Ascending aorta (tissue), 2 donors: Measurements from ENCODE around the gene MVB12B. TPM values are rescaled to one million over a fixed set of nuclear protein-coding genes. Genes with fewer than 3 reads are reported as not detected.

Experiments used
- DNase-seq, 2 donors: peaks; one replicate each; pipeline ENCODE4 v3.0.0-alpha.2; 2019; ENCODE audit warnings: low spot score in 2 of 2
- H3K27ac ChIP-seq, 2 donors: fragments of 200-600 bp; sonication (generic); one replicate each; pipeline ENCODE4 v1.5.1; 2016 to 2017; ENCODE audit warnings: mild to moderate bottlenecking in 1 of 2
- H3K27me3 ChIP-seq: fragments of 200-600 bp; sonication (generic); one replicate; pipeline ENCODE4 v1.5.1; 2017
- H3K36me3 ChIP-seq, 2 donors: fragments of 200-600 bp; sonication (generic); one replicate each; pipeline ENCODE4 v1.5.1; 2016
- H3K4me1 ChIP-seq, 2 donors: fragments of 200-600 bp; sonication (generic); one replicate each; pipeline ENCODE4 v1.5.1; 2016 to 2017; ENCODE audit warnings: mild to moderate bottlenecking in 1 of 2
- H3K4me3 ChIP-seq, 2 donors: fragments of 200-600 bp; sonication (generic); one replicate each; pipeline ENCODE4 v1.5.1; 2016 to 2017; ENCODE audit warnings: mild to moderate bottlenecking in 1 of 2
- H3K9me3 ChIP-seq, 2 donors: fragments of 200-600 bp; sonication (generic); one replicate each; pipeline ENCODE4 v1.5.1; 2016
- intact Hi-C: fragments of 100-400 bp; cut with DNase I; formaldehyde crosslinking; loops from one replicate; pipeline ENCODE4 v1.15.1; 2023
- total RNA-seq: library from RNA; depleted of rRNA; stranded (reverse); fragments of >200 nt; gene quantifications from one replicate; pipeline ENCODE4 v1.1.0, GENCODE V29; 2016
- TF ChIP-seq, protein P1 (sequence below), 3 experiments: fragments of 200-600 bp in 2 of 3; fragments of 450-650 bp in 1 of 3; sonication (generic) in 2 of 3; IDR thresholded peaks; one replicate each; pipeline ENCODE4 v1.5.1; 2016 to 2019; ENCODE audit warnings: antibody characterized with exemption in 3 of 3, mild to moderate bottlenecking in 1 of 3, moderate library complexity in 1 of 3

The MVB12B gene
- total RNA-seq, 1 donor from 2014 or later, result 9.4 TPM

- Histone ChIP-seq H3K36me3 (peaks cover 0 to 5% of the 10 kb centered on the region in 2 donors), H3K4me1 (no peaks in the 10 kb centered on the region), H3K27ac (no peak overlapping the region), H3K4me3 (no peak overlapping the region), H3K9me3 (no peaks in the 10 kb centered on the region), H3K27me3 (no peaks in the 10 kb centered on the region)
- intact Hi-C loops, result no loop called here
- DNase-seq, result no peak
- TF ChIP-seq, protein P1, sequence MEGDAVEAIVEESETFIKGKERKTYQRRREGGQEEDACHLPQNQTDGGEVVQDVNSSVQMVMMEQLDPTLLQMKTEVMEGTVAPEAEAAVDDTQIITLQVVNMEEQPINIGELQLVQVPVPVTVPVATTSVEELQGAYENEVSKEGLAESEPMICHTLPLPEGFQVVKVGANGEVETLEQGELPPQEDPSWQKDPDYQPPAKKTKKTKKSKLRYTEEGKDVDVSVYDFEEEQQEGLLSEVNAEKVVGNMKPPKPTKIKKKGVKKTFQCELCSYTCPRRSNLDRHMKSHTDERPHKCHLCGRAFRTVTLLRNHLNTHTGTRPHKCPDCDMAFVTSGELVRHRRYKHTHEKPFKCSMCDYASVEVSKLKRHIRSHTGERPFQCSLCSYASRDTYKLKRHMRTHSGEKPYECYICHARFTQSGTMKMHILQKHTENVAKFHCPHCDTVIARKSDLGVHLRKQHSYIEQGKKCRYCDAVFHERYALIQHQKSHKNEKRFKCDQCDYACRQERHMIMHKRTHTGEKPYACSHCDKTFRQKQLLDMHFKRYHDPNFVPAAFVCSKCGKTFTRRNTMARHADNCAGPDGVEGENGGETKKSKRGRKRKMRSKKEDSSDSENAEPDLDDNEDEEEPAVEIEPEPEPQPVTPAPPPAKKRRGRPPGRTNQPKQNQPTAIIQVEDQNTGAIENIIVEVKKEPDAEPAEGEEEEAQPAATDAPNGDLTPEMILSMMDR (IDR thresholded peaks at IDR 0.05), result no peak
These were observed 138.2 kb downstream of the MVB12B start for GRCh38 chr9:126464694-126465441.

DNA sequence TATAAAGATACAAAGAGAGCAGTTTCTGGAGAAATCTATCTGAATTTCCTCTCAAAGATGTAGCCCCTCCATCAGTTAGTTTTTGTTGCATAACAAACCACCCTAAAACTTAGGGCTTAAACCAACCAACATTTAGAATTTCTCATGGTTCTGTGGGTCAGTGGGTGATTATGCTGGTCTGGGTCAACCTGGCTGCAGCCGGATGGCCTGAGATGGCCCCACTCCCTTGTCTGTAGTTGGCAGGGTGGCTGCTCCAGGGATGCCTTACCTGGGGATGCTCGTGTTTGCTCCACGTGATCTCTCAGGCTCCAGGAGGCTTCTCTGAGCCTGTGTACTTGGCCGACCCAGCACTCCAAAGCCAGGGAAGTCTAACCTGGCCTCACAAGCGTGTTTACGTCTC, 139.3 kb downstream of the MVB12B start:
- intact Hi-C loops, result no loop called here
- TF ChIP-seq, protein P1 (IDR thresholded peaks at IDR 0.05), result no peak
- no peak overlapping the region for H3K4me3 ChIP-seq
- no peak for DNase-seq
- no peak overlapping the region for H3K27ac ChIP-seq
- no peaks in the 10 kb centered on the region for H3K4me1 ChIP-seq
- H3K36me3 ChIP-seq, result peaks cover 0 to 5% of the 10 kb centered on the region in 2 donors
- H3K27me3 ChIP-seq, result no peaks in the 10 kb centered on the region
- H3K9me3 ChIP-seq, result no peaks in the 10 kb centered on the region

DNA sequence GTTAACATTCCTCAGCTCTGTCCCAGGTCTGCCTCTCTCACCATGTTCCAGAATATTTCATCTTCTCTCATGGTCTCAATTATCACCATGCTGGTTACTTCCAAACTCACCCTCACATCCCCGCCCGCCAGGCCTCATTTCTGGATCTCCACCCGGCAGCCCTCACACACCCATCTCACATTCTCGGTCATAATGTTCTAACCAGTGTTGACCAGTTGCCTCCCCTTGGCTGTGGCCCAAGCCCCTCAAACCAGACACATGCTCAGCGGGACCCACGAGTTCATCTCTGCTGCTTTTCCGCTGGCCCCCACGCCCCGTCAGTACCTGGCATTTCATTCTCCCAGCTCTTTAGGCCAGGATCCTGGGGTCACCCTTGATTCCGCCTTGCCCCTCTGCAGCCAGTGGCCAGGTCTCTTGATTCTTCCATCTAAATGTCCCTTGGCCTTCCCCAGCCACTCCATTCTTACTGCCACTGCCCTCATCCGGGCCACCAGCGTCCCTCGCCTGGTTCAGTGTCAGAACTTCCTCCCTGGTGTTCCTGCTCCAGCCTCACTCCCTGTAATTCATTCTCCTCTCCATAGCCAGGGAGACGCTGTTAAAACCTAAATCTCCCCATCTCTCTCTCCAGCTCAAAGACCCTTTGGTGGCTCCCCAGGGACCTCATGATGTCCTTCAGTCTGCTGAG, 141.7 kb downstream of the MVB12B start:
- intact Hi-C loops, result no loop called here
- no peaks in the 10 kb centered on the region for H3K27me3 ChIP-seq
- no peak overlapping the region for H3K27ac ChIP-seq
- TF ChIP-seq, protein P1 (IDR thresholded peaks at IDR 0.05), result no peak
- no peaks in the 10 kb centered on the region for H3K9me3 ChIP-seq
- DNase-seq, result no peak
- no peaks in the 10 kb centered on the region for H3K4me1 ChIP-seq
- peaks cover 0 to 5% of the 10 kb centered on the region in 2 donors for H3K36me3 ChIP-seq
- H3K4me3 ChIP-seq, result no peak overlapping the region

DNA sequence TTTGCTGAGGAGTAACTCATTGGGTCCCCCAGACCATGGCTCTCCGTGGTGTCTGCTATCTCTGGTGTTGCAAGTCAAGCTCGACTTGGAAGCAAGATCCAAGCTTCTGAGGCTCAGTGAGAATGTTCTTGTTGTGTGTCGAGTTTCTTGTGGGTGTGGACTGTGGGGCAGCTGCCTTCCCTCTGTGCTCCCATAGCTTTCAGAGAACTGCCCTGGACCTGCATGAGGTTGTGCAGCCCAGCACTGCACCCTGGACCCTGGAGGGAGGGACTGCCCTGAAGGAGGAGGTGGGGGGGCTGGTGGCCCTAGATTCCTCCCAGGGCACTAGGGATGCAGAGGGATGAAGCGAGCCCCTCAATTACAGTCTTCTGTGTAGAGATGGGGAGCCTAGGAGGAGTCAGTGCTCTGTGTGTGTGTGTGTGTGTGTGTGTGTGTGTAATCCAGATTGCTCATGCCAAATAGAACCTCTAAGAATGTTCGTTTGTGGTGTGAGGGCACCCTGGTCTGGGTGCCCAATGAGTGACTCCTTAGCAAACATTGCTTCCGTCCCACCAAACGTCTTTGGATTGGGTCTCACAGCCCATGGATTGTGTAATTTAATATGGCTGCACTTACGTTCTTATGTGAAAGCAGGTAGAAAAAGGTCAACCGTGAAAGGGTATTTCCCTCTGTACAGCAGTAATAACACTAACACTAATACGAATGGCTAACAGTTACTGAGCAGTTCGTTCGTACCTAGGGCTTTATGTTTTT, 143.8 kb downstream of the MVB12B start:
- no peak for DNase-seq

DNA sequence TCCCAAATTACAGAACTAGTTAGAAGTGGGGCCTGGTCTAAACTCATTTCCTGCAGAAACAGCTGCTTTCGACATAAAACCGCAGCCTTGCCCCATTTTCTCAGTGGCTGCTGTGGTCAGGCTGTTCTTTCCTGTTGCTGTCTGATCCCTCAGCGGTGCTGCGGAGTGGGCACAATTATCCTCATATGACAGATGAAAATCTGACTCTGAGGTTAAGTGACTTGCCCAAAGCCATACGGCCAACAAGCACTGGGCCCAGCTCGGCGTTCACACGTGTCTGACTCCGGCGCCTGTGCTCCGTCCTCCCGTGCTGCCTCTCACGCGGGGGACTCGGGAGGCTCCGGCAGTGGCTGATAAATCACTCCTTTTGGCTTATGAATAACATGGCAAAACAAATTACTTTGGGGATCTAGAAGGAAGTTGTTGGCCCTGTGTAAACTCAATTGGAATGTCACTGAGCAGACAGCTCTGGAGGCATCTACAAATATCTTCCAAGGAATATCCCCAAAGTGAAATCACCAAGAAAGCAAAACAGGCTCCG, 144.5 kb downstream of the MVB12B start:
- Histone ChIP-seq H3K27ac (no peak overlapping the region), H3K4me3 (no peak overlapping the region), H3K27me3 (no peaks in the 10 kb centered on the region), H3K4me1 (no peaks in the 10 kb centered on the region), H3K36me3 (peaks cover 0 to 5% of the 10 kb centered on the region in 2 donors), H3K9me3 (no peaks in the 10 kb centered on the region)
- TF ChIP-seq, protein P1 (IDR thresholded peaks at IDR 0.05), result no peak
- DNase-seq, result peak; percentile 63 to 89
- intact Hi-C loops, result no loop called here

More for the DNA sequence above, 143.8 kb downstream of the MVB12B start:
- TF ChIP-seq, protein P1 (IDR thresholded peaks at IDR 0.05), result no peak
- no peaks in the 10 kb centered on the region for H3K4me1 ChIP-seq
- intact Hi-C loops, result no loop called here
- no peak overlapping the region for H3K27ac ChIP-seq
- H3K27me3 ChIP-seq, result no peaks in the 10 kb centered on the region
- H3K36me3 ChIP-seq, result peaks cover 0 to 5% of the 10 kb centered on the region in 2 donors
- H3K4me3 ChIP-seq, result no peak overlapping the region
- H3K9me3 ChIP-seq, result no peaks in the 10 kb centered on the region
